ENCODE results near the gene PHF5A.

GRCh38 chr22:41474872-41475451 lies 6.5 kb upstream of the PHF5A start:
- no peak for TF ChIP-seq CTCF (conservative IDR thresholded peaks at IDR 0.05 in 1 of 2, IDR thresholded peaks at IDR 0.05 in 1 of 2; ENCODE audit: extremely low read depth in 1 of 2, insufficient read depth in 1 of 2, low read depth in 1 of 2, low read length in 2 of 2)
- TF ChIP-seq EZH2 (IDR thresholded peaks at IDR 0.05; ENCODE audit: borderline replicate concordance, low read length) = no peak

Data from mammary epithelial cell (primary cell).